Measurements from ENCODE around the gene CCDC85A.

GRCh38 chr2:56155188-56155587 is 28.6 kb upstream of the CCDC85A start:
- TF ChIP-seq CTCF (IDR thresholded peaks at IDR 0.05): no peak
- TF ChIP-seq EP300 (IDR thresholded peaks at IDR 0.05): no peak
